ENCODE measurements around the gene NPR1. TPM values are rescaled to one million over a fixed set of nuclear protein-coding genes. Genes with fewer than 3 reads are reported as not detected.

Gene NPR1
- polyA plus RNA-seq, 3 donors: 61.2 to 74.4 (median 73.8) TPM

DNA sequence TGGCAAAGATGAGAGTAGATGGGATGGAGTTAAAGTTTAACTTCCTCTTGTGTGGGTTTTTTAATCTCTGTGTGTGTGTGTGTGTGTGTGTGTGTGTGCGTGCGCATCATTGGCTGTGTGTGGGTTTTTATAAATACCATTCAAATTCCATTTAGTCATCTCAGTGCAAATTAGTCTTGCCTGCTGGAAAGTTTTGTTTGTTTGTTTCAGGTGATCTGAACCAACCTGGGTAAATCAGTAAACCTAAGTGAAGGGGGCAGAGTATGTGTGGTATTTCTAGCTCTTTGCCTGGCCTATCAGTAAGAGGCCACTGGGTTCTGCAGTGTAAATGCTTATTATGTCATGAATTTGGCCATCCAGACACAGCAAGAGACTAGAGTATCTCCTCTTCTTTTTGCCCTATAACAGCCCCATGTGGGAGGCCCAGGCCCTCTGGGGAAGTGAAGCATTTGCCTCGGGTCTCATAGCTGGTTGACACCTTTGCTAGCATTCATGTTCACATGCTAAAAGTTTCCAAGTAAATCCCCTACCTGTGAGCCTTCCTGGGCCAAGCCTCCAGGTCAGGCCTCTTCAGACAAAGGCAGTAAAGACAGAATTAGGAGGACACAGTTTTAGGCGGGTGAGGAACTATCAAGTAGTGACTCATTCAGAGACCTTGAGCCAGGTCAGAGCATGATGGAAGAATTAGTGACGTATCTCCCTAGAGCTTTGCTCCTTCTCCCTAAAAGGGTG, 64.1 kb downstream of the NPR1 start:
- DNase-seq (ENCODE audit: extremely low read depth in 1 of 11, low read depth in 9 of 11, low spot score in 4 of 11): peak in 4 of 11 donors; percentile 56 to 76 (median 62)

Other genes starting within 250 kb of the NPR1 start
- gene S100A7, start 218.0 kb upstream of the NPR1 start, polyA plus RNA-seq (ENCODE audit: insufficient read length in 3 of 3): under 1 TPM; 0.56 to 0.65 (median 0.61) TPM
- 100 to 1,000 TPM; 182 to 242 (median 198) TPM for gene S100A6, start 142.7 kb upstream of the NPR1 start, polyA plus RNA-seq (ENCODE audit: insufficient read length in 3 of 3)
- 1 to 10 TPM in 2 of 3 donors, under 1 TPM in 1; 0.85 to 1.3 (median 1.2) TPM for gene S100A5, start 137.8 kb upstream of the NPR1 start, polyA plus RNA-seq (ENCODE audit: insufficient read length in 3 of 3)
- 10 to 100 TPM; 31.8 to 32.4 (median 32.1) TPM for gene S100A4, start 132.9 kb upstream of the NPR1 start, polyA plus RNA-seq (ENCODE audit: insufficient read length in 3 of 3)
- under 1 TPM in 2 of 3 donors, not detected in 1; 0.32 to 0.57 TPM for gene S100A3, start 129.4 kb upstream of the NPR1 start, polyA plus RNA-seq (ENCODE audit: insufficient read length in 3 of 3)
- gene S100A2, start 112.8 kb upstream of the NPR1 start, polyA plus RNA-seq (ENCODE audit: insufficient read length in 3 of 3): 1 to 10 TPM; 3.8 to 9.8 (median 4.1) TPM
- 100 to 1,000 TPM in 2 of 3 donors, 10 to 100 TPM in 1; 91.9 to 107 (median 106) TPM for gene S100A16, start 65.6 kb upstream of the NPR1 start, polyA plus RNA-seq (ENCODE audit: insufficient read length in 3 of 3)
- 10 to 100 TPM; 16.9 to 22.1 (median 17.3) TPM for gene S100A14, start 62.4 kb upstream of the NPR1 start, polyA plus RNA-seq (ENCODE audit: insufficient read length in 3 of 3)
- gene S100A13, start 51.2 kb upstream of the NPR1 start, polyA plus RNA-seq (ENCODE audit: insufficient read length in 3 of 3): 100 to 1,000 TPM; 143 to 162 (median 159) TPM
- gene S100A1, start 50.3 kb upstream of the NPR1 start, polyA plus RNA-seq (ENCODE audit: insufficient read length in 3 of 3): 10 to 100 TPM; 21.9 to 29.8 (median 23.3) TPM
- gene CHTOP, start 44.6 kb upstream of the NPR1 start, polyA plus RNA-seq (ENCODE audit: insufficient read length in 3 of 3): 100 to 1,000 TPM; 121 to 142 (median 124) TPM
- 10 to 100 TPM; 49.4 to 56.0 (median 53.9) TPM for gene SNAPIN, start 20.0 kb upstream of the NPR1 start, polyA plus RNA-seq (ENCODE audit: insufficient read length in 3 of 3)
- gene ILF2, start 7.7 kb upstream of the NPR1 start, polyA plus RNA-seq (ENCODE audit: insufficient read length in 3 of 3): 100 to 1,000 TPM; 240 to 334 (median 322) TPM
- 100 to 1,000 TPM; 105 to 155 (median 107) TPM for gene INTS3, start 49.4 kb downstream of the NPR1 start, polyA plus RNA-seq (ENCODE audit: insufficient read length in 3 of 3)
- gene SLC27A3, start 96.7 kb downstream of the NPR1 start, polyA plus RNA-seq (ENCODE audit: insufficient read length in 3 of 3): 10 to 100 TPM; 35.4 to 43.3 (median 40.5) TPM
- gene GATAD2B, start 244.3 kb downstream of the NPR1 start, polyA plus RNA-seq (ENCODE audit: insufficient read length in 3 of 3): 10 to 100 TPM; 29.5 to 35.2 (median 29.6) TPM

Measured in renal cortex interstitium (tissue), 11 donors.